MCF 10A (cell line): ENCODE measurements around the gene KLF9. TPM values are rescaled to one million over a fixed set of nuclear protein-coding genes. Genes with fewer than 3 reads are reported as not detected.

Source experiments
- BruUV-seq: library from RNA; stranded (reverse); fragments of 400-500 nt; replicated peaks from 2 replicates; lab custom pipeline; 2021; lab: Mats Ljungman, UMichigan
- CTCF ChIA-PET: fragments of 300-600 bp; sonication (Branson Sonifier 250); formaldehyde crosslinking; extraction: SDS; loops from one replicate; lab custom pipeline; 2021; ENCODE audit warnings: antibody characterized with exemption, inconsistent platforms; lab: Yijun Ruan, JAX
- POLR2A ChIA-PET: fragments of 300-600, 350-650 bp; sonication (Branson Sonifier 250); formaldehyde crosslinking; extraction: SDS; loops from one replicate; lab custom pipeline; 2020; ENCODE audit warnings: antibody characterized with exemption, inconsistent platforms; lab: Yijun Ruan, JAX
- DNase-seq: peaks from one replicate; pipeline ENCODE4 v3.0.0-alpha.2; 2018; ENCODE audit not compliant: unreplicated experiment
- H3K27ac Mint-ChIP-seq: one replicate; pipeline ENCODE4 v1.8.0; 2022; ENCODE audit warnings: mild to moderate bottlenecking, low read depth, mixed read lengths; ENCODE audit not compliant: unreplicated experiment
- H3K27me3 Mint-ChIP-seq: one replicate; pipeline ENCODE4 v1.8.0; 2022; ENCODE audit warnings: mixed read lengths; ENCODE audit not compliant: insufficient read depth, unreplicated experiment
- H3K36me3 Mint-ChIP-seq: one replicate; pipeline ENCODE4 v1.8.0; 2022; ENCODE audit warnings: mild to moderate bottlenecking, moderate library complexity, mixed read lengths; ENCODE audit not compliant: insufficient read depth, unreplicated experiment
- H3K4me1 Mint-ChIP-seq: one replicate; pipeline ENCODE4 v1.8.0; 2022; ENCODE audit warnings: mixed read lengths; ENCODE audit not compliant: insufficient read depth, unreplicated experiment
- H3K4me3 Mint-ChIP-seq: one replicate; pipeline ENCODE4 v1.8.0; 2022; ENCODE audit warnings: mild to moderate bottlenecking, moderate library complexity, mixed read lengths; ENCODE audit not compliant: unreplicated experiment
- H3K9me3 Mint-ChIP-seq: one replicate; pipeline ENCODE4 v1.8.0; 2022; ENCODE audit warnings: mixed read lengths; ENCODE audit not compliant: unreplicated experiment
- intact Hi-C: fragments of 100-400 bp; cut with micrococcal nuclease; formaldehyde crosslinking; loops from 2 replicates; pipeline ENCODE4 v1.14.1; 2022
- total RNA-seq: library from RNA; stranded (reverse); gene quantifications from 2 replicates; pipeline ENCODE4 v1.2.3, GENCODE V29; 2022
- TF ChIP-seq, protein P1 (sequence below): fragments of 200-600 bp; IDR thresholded peaks from one replicate; pipeline ENCODE4 v1.8.0; 2022; ENCODE audit warnings: antibody characterized with exemption, mild to moderate bottlenecking; ENCODE audit not compliant: unreplicated experiment

The KLF9 gene
- total RNA-seq, 1 experiment from 2014 or later, result 5.9 TPM

DNA sequence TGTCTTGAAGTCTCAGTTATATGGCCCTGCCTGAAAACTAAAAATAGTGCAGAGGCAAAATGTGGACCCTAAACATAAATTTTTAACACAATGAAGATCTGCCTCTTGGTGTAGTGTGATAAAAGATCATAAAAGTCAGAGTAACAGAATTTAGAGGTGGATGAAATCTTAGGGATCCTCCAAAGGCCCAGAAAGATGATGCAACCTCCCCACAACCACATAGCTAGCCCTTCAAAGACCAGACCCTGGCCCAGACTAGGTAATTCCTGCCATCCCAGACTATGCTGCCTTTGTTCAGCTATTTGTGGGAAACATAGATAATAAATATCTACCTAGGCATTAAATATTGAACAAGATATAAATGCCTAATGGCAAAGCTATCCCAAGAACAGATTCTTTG, 15.3 kb downstream of the KLF9 start:
- no peak overlapping the region for H3K4me3 Mint-ChIP-seq
- no peak overlapping the region for H3K27ac Mint-ChIP-seq
- TF ChIP-seq, protein P1, sequence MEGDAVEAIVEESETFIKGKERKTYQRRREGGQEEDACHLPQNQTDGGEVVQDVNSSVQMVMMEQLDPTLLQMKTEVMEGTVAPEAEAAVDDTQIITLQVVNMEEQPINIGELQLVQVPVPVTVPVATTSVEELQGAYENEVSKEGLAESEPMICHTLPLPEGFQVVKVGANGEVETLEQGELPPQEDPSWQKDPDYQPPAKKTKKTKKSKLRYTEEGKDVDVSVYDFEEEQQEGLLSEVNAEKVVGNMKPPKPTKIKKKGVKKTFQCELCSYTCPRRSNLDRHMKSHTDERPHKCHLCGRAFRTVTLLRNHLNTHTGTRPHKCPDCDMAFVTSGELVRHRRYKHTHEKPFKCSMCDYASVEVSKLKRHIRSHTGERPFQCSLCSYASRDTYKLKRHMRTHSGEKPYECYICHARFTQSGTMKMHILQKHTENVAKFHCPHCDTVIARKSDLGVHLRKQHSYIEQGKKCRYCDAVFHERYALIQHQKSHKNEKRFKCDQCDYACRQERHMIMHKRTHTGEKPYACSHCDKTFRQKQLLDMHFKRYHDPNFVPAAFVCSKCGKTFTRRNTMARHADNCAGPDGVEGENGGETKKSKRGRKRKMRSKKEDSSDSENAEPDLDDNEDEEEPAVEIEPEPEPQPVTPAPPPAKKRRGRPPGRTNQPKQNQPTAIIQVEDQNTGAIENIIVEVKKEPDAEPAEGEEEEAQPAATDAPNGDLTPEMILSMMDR, result no peak
- ChIA-PET POLR2A (interaction anchor here (1.3 to 1.6 kb wide), 2 partner anchors 9 to 54 kb away, joined by 3 to 6 read pairs; no protein-coding TSS in a partner anchor), CTCF (interaction anchor here (0.6 to 3.4 kb wide), 3 partner anchors 13 to 203 kb away, joined by 3 to 12 read pairs (median 4); no protein-coding TSS in a partner anchor)
- peaks cover 16% of the 10 kb centered on the region for H3K36me3 Mint-ChIP-seq
- no peaks in the 10 kb centered on the region for H3K27me3 Mint-ChIP-seq
- peaks cover 14% of the 10 kb centered on the region for H3K4me1 Mint-ChIP-seq
- H3K9me3 Mint-ChIP-seq, result no peaks in the 10 kb centered on the region
- intact Hi-C loops, result no loop called here
- no TSS peak for BruUV-seq
- no peak for DNase-seq

DNA sequence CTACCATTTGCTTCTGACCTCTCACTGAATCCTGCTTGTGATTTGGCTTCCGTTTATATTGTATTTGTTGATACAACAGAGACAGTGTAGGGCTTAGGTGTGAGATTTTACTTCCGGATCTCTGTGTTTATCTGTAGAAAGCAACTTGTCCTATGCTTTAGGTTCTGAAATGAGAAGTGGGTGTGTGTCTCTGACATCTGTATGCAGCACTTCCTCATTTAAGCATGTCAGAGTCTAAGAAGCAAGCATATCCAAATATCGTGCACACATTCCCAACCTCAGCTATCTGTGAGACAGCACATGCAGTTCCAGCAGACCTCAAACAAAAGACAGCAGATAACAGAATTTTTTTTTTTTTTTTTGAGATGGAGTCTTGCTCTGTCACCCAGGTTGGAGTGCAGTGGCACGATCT, 16.3 kb downstream of the KLF9 start:
- ChIA-PET POLR2A (interaction anchor here (0.7 kb wide), 1 partner anchor 90 kb away, joined by 3 read pairs; no protein-coding TSS in a partner anchor), CTCF (interaction anchor here (3.4 kb wide), 1 partner anchor 204 kb away, joined by 12 read pairs; no protein-coding TSS in a partner anchor)
- Mint-ChIP-seq H3K36me3 (peaks cover 13% of the 10 kb centered on the region), H3K9me3 (no peaks in the 10 kb centered on the region), H3K4me3 (no peak overlapping the region), H3K4me1 (peaks cover 14% of the 10 kb centered on the region), H3K27me3 (no peaks in the 10 kb centered on the region), H3K27ac (no peak overlapping the region)
- TF ChIP-seq, protein P1, result no peak
- BruUV-seq, result no TSS peak
- DNase-seq, result no peak
- intact Hi-C loops, result no loop called here

DNA sequence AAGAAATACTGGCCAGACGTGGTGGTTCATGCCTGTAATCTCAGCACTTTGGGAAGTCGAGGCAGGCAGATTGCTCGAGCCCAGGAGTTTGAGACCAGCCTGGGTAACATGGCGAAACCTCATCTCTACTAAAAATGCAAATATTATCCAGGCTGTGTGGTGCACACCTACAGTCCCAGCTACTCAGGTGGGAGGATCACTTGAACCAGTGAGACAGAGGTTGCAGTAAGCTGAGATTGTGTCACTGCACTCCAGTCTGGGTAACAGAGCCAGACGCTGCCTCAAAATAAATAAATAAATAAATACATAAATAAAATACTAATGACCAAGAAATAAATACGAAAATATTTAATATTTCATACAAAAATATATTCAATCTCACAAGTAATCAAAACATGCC, 18.8 kb downstream of the KLF9 start:
- BruUV-seq, result no TSS peak
- CTCF ChIA-PET, result no interaction called here
- intact Hi-C loops, result no loop called here

DNA sequence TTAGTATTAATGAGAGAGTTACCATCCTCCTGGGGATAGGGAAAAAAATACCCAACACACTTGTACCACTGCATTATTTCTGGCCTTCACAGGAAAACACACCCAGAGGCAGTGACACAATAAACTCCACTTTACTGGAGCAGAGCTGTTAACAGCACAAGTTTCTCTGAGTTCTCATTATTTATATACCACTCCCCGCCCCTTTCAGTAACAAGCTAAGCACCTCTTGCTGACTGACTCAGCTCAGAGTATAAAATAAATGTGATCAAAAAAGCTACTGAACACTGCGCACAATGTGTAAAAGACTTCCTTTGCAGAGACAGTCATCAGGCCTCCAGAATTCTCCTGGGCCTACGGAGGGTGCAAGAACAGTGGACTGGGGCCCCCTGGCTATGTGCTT, 21.6 kb downstream of the KLF9 start:
- ChIA-PET POLR2A (interaction anchor here (0.8 to 1.6 kb wide), 5 partner anchors 12 to 173 kb away, joined by 3 to 7 read pairs (median 3); partner anchors contain the start of gene KLF9), CTCF (interaction anchor here (0.5 to 0.9 kb wide), 5 partner anchors 9 to 608 kb away, joined by 3 to 5 read pairs (median 3); no protein-coding TSS in a partner anchor)
- H3K9me3 Mint-ChIP-seq, result no peaks in the 10 kb centered on the region
- no peak overlapping the region for H3K27ac Mint-ChIP-seq
- H3K4me1 Mint-ChIP-seq, result peaks cover 22% of the 10 kb centered on the region
- TF ChIP-seq, protein P1, result no peak
- no peak for DNase-seq
- H3K27me3 Mint-ChIP-seq, result no peaks in the 10 kb centered on the region
- peaks cover 11% of the 10 kb centered on the region for H3K36me3 Mint-ChIP-seq
- H3K4me3 Mint-ChIP-seq, result no peak overlapping the region
- BruUV-seq, result no TSS peak
- intact Hi-C loops, result loop anchor here (5.0 kb wide), 1 partner anchor 41 kb away; no protein-coding TSS in a partner anchor

More for the DNA sequence above, 18.8 kb downstream of the KLF9 start:
- no peaks in the 10 kb centered on the region for H3K27me3 Mint-ChIP-seq
- TF ChIP-seq, protein P1, result no peak
- no peak overlapping the region for H3K4me3 Mint-ChIP-seq
- DNase-seq, result no peak
- POLR2A ChIA-PET, result no interaction called here
- peaks cover 11% of the 10 kb centered on the region for H3K36me3 Mint-ChIP-seq
- peaks cover 22% of the 10 kb centered on the region for H3K4me1 Mint-ChIP-seq
- no peak overlapping the region for H3K27ac Mint-ChIP-seq
- H3K9me3 Mint-ChIP-seq, result no peaks in the 10 kb centered on the region
